ENCODE results near the gene DGKB. TPM values are rescaled to one million over a fixed set of nuclear protein-coding genes. Genes with fewer than 3 reads are reported as not detected.
A peak's percentile ranks its signal among the peaks of the same experiment; 100 is the strongest.

The DGKB gene
- total and polyA plus RNA-seq, 2 of the 8 experiments (the other 6 are each of a cell fraction or from before 2014, with no cell fraction given), result 1.9 to 2.6 TPM

GRCh38 chr7:14905764-14906163 lies 3.2 kb upstream of the DGKB start:
- no peak overlapping the region for H2BK20ac ChIP-seq (ENCODE audit: low read length)
- no peak for FAIRE-seq
- H2AK5ac ChIP-seq (ENCODE audit: low read depth, low read length), result no peak overlapping the region
- H2BK120ac ChIP-seq (replicated peaks; ENCODE audit: low read depth, low read length), result no peak overlapping the region
- H2BK15ac ChIP-seq (ENCODE audit: low read length), result no peak overlapping the region
- no peak overlapping the region for H3K18ac ChIP-seq (ENCODE audit: extremely low read depth, low read length)
- no peaks in the 10 kb centered on the region for H3K27me3 ChIP-seq (replicated peaks in 1 of 4; ENCODE audit: control insufficient read depth in 3 of 4, extremely low read depth in 1 of 4, insufficient read depth in 3 of 4, low read length in 3 of 4)
- H2AFZ ChIP-seq (ENCODE audit: low read length), result peak overlapping the region; percentile 27; the same call in 1 of the 2 replicates
- 85% methylated on average over 4 of the region's 4 CpGs; no CpG with 5 or more reads in 1 of the 2 experiments for WGBS, 2 experiments (ENCODE audit: extremely low coverage in 1 of 2, insufficient coverage in 1 of 2, insufficient read length in 1 of 2, insufficient replicate concordance in 2 of 2, low coverage in 1 of 2, low lambda C conversion rate in 2 of 2, missing lambda C conversion rate in 1 of 2)
- H3K23me2 ChIP-seq (ENCODE audit: low read depth, low read length), result peaks cover 11% of the 10 kb centered on the region
- DNase-seq (ENCODE audit: low read depth in 1 of 2, low spot score in 2 of 2), result no peak
- H3K27ac ChIP-seq (ENCODE audit: low read depth, low read length), result no peak overlapping the region
- no peak overlapping the region for H3K9ac ChIP-seq (replicated peaks in 1 of 4; ENCODE audit: extremely low read depth in 1 of 4, low read depth in 3 of 4, low read length in 3 of 4)
- H3K14ac ChIP-seq (ENCODE audit: insufficient read length), result no peak overlapping the region
- H4K20me1 ChIP-seq (replicated peaks in 1 of 2; ENCODE audit: control insufficient read depth in 1 of 2, insufficient read depth in 2 of 2, low read length in 2 of 2), result no peaks in the 10 kb centered on the region
- ChIA-PET POLR2A (ENCODE audit: partially characterized antibody) (no interaction called here), CTCF (ENCODE audit: partially characterized antibody) (no interaction called here)
- no peak overlapping the region for H2BK12ac ChIP-seq (ENCODE audit: low read depth, low read length)
- H3K4me2 ChIP-seq (ENCODE audit: insufficient read depth in 1 of 2, low read depth in 2 of 2, low read length in 2 of 2), result no peak overlapping the region
- peaks cover 5 to 8% (median 6%) of the 10 kb centered on the region in 4 experiments; a peak in 6 of 7 replicates for H3K4me1 ChIP-seq (replicated peaks in 1 of 4; ENCODE audit: control insufficient read depth in 3 of 4, insufficient read depth in 4 of 4, low read length in 3 of 4)
- no peak overlapping the region for H3K4ac ChIP-seq (replicated peaks; ENCODE audit: insufficient read length, low read depth, low read length)
- no peak overlapping the region for H3K23ac ChIP-seq (ENCODE audit: insufficient read length)
- no peak overlapping the region for H2BK5ac ChIP-seq (ENCODE audit: low read depth, low read length)
- H4K5ac ChIP-seq (ENCODE audit: insufficient read length, low read depth, low read length), result no peak overlapping the region
- H3K4me3 ChIP-seq (ENCODE audit: extremely low read depth in 1 of 4, insufficient read depth in 2 of 4, low read depth in 3 of 4, low read length in 4 of 4), result no peak overlapping the region
- H3K79me1 ChIP-seq (ENCODE audit: low read depth, low read length), result no peaks in the 10 kb centered on the region
- no peaks in the 10 kb centered on the region for H3K36me3 ChIP-seq (ENCODE audit: control insufficient read depth in 2 of 4, insufficient read depth in 4 of 4, low read length in 3 of 4)
- no peaks in the 10 kb centered on the region for H3K79me2 ChIP-seq (ENCODE audit: control insufficient read depth in 1 of 2, insufficient read depth in 2 of 2, low read length in 2 of 2)
- H4K91ac ChIP-seq (replicated peaks; ENCODE audit: insufficient read length, low read length), result no peak overlapping the region
- no peak overlapping the region for H4K8ac ChIP-seq (ENCODE audit: extremely low read depth, insufficient read depth, low read length)
- H3K56ac ChIP-seq (replicated peaks; ENCODE audit: insufficient read length, low read depth, low read length), result no peak overlapping the region
- H3K9me3 ChIP-seq (ENCODE audit: insufficient read depth in 2 of 2, low read depth in 1 of 2, low read length in 1 of 2), result no peaks in the 10 kb centered on the region
- TF ChIP-seq BRCA1 (IDR thresholded peaks at IDR 0.05; ENCODE audit: low read depth, low read length) (no peak), TEAD4 (IDR thresholded peaks at IDR 0.05; ENCODE audit: low read depth, low read length) (no peak), SIRT6 (IDR thresholded peaks at IDR 0.05; ENCODE audit: low read length) (no peak), KDM4A (IDR thresholded peaks at IDR 0.05; ENCODE audit: low read depth, low read length, severe bottlenecking) (no peak), CBX5 (IDR thresholded peaks at IDR 0.05; ENCODE audit: low read depth, low read length) (no peak), CEBPB (IDR thresholded peaks at IDR 0.05; ENCODE audit: low read depth, low read length) (no peak), SAP30 (IDR thresholded peaks at IDR 0.05; ENCODE audit: insufficient read depth, insufficient replicate concordance, low read length) (no peak), TAF7 (optimal IDR thresholded peaks at IDR 0.05; ENCODE audit: borderline replicate concordance, low read depth, low read length) (no peak), CBX8 (IDR thresholded peaks at IDR 0.05; ENCODE audit: borderline replicate concordance, low read depth, low read length) (no peak), HDAC6 (IDR thresholded peaks at IDR 0.05; ENCODE audit: low read depth, low read length) (no peak), GTF2F1 (IDR thresholded peaks at IDR 0.05; ENCODE audit: borderline replicate concordance, low read depth, low read length) (no peak), FOSL1 (IDR thresholded peaks at IDR 0.05; ENCODE audit: insufficient read depth, low read depth, low read length) (no peak), KDM5A (IDR thresholded peaks at IDR 0.05; ENCODE audit: low read length) (no peak), TBP (IDR thresholded peaks at IDR 0.05; ENCODE audit: low read depth, low read length) (no peak)
- TF ChIP-seq, protein P1, sequence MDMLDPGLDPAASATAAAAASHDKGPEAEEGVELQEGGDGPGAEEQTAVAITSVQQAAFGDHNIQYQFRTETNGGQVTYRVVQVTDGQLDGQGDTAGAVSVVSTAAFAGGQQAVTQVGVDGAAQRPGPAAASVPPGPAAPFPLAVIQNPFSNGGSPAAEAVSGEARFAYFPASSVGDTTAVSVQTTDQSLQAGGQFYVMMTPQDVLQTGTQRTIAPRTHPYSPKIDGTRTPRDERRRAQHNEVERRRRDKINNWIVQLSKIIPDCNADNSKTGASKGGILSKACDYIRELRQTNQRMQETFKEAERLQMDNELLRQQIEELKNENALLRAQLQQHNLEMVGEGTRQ (IDR thresholded peaks at IDR 0.05; ENCODE audit: low read length), result no peak

All from H1 (cell line).